ENCODE measurements around the gene ABHD12.

GRCh38 chr20:25397096-25397495, 6.5 kb upstream of the ABHD12 start:
- TF ChIP-seq CTCF (IDR thresholded peaks at IDR 0.05) (no peak), POLR2A (IDR thresholded peaks at IDR 0.05) (no peak)
